ENCODE data around the gene ZNF827.

ZNF827 gene

DNA sequence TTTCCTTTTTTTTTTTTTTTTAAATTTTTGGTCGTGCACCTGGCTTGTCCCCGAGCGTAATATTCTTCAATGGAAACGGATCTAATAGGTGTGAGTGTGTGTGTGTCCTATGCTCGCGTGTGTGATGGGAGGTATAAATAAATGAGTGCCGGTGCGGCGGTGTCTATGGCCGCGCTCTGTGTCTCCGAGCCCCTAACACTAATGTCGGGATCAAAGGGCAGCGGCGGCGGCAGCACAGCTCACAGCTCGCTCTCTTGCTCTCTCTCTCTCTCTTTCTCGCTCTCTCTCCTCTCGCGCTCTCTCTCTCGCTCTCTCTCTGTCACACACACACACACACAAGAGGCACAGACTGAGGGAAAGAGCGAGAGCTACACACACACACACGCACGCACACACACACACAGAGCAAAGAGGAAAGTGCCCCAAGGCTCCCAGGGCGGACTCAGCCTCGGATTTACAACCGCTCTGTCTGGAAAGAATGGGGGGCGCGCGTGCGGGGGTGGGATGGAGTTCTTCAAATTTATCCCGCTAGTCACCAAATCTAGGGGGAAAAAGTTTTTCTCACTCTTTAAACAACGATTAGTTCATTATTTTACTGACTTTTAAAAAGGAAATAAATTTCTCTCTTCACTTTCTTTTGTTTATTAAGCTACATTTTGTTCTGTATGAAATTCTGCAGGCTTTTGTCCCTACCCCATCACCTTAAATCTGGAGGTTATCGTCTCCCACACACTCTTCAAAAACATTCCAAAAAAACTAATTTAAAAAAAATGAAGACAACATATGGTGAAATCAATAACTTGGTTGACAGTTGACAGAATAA is at the start of gene ZNF827:
TSS of gene ZNF827 (minus strand) at position 206 of the 823 bp plus-strand sequence. CDS start 416 bp downstream, outside the sequence.
- peak; percentile 66 for DNase-seq

DNA sequence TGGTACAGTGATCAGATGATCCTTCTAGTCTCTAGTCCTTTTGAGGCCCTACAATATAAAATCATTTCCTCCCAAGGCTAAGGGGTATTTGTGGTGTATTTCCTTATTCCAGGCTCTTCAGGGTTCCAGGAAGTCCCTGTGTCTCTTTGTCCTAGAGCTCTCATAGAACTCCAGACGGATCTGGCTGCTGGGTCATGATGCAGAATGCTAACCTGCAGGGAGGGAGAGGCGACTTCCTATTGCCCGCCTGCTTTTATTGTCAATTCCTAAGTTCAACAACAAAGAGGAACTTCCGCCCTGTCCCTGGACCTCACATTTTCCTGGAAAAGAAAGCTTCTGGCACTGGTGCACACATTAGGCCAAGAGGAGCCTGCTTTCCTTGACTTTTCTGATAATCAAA is 45.9 kb upstream of the ZNF827 start:
- DNase-seq: no peak

DNA sequence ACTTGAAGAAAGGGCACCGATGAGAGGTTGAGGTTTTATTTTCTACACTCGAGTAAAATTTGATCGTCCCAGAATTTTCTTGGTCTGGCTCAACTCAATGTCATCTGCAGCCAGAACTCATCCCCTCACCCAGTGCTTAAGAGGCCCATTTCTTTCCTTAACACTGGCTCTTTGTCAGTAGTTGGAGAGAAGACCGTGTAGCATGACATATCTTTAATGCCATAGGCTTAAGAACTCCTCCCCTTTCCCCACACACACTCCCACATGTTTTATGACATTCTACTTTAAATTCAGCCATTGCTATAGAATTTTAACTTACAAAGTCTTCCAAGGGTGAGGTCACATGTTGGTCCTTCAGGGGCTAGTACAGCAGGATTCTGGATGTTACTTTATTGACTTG is 44.2 kb upstream of the ZNF827 start:
- DNase-seq: no peak

- DNase-seq: no peak
Measured at GRCh38 chr4:145979160-145979559, 40.5 kb upstream of the ZNF827 start.

- no peak for DNase-seq
Measured at GRCh38 chr4:145976680-145977079, 38.1 kb upstream of the ZNF827 start.

GRCh38 chr4:145960012-145960411 is 21.4 kb upstream of the ZNF827 start:
- DNase-seq: no peak

- no peak for DNase-seq
Measured at GRCh38 chr4:145957302-145957701, 18.7 kb upstream of the ZNF827 start.

DNA sequence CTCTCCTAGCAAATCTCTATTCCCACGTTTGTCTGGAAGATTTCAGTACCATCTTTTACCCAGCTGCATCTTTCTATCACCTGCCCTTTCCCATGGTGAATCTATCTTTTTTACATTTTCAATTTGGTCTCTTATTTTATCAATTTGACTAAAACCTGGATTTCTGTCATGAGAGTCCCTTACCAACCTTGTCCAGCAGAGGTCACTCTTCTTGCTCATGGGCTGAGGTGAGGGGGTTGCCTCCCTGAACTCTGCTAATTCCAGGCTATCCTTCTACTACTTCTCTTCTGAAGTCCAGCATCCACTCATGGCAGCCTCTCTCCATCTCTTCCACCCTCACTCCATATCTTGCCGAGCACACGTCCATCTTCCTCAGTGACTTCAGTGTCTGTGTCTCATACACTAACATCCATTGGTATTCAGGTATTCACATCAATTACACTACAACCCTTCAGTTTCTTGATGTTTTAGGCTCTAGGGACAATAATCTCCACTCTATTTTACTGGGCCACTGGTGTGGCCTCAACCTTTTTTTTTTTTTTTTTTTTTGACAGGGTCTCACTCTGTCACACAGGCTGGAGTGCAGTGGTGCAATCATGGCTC is 17.8 kb upstream of the ZNF827 start:
- DNase-seq: peak; percentile 45

GRCh38 chr4:145954924-145955339 is 16.3 kb upstream of the ZNF827 start:
- DNase-seq: no peak

- no peak for DNase-seq
Measured at GRCh38 chr4:145951931-145952330, 13.3 kb upstream of the ZNF827 start.

DNA sequence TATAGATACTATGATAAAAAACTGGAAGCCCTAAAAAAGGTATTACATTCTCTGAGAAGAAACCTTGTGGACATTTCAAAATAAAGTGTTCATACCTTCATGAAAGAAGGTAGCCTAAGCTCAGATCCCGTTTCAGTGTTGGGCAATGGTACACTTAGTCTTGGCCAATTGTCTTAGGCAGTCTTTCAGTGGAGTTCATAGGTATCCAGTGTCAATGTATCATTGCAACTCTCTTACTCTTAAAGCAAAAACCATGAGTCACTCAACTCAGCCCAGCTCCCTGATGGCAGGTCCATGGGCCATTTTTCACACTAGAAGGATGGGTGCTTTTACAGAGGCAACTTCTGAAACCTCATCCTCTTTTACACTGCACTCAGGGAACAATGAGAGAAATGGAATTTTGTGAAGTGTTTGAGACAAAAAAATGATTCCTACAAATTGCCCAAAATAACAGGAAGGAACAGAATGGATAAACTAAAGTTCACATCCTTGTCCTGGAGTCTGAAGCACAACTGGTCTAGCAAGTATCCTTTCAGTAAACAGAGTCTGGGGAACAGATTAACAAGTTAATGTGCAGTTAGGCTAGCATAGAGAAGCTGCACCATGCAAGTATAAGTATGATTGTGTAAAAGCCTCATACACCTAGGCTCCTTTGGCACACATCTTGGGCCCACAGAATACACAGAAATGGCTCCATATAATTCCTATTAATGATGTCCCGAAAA is 7.0 kb upstream of the ZNF827 start:
- no peak for DNase-seq

DNA sequence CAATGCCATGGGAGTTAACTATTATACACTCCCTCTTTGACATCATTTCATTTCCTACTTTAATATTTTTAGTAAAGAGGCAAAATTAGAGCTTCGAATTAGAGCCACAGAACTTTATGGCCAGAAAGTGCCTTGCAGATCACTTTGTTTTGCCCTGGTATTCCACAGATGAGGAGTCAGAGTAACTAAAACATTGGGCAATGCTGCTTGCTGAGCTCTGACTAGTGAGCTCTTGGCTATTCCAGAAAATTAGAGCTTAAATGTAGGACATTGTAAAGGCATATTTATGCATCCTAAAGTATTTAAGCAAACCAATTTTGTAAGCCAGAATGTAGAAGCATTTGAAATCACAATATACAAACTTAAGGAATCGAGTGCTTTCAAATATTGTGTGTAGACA is 6.3 kb upstream of the ZNF827 start:
- no peak for DNase-seq

DNA sequence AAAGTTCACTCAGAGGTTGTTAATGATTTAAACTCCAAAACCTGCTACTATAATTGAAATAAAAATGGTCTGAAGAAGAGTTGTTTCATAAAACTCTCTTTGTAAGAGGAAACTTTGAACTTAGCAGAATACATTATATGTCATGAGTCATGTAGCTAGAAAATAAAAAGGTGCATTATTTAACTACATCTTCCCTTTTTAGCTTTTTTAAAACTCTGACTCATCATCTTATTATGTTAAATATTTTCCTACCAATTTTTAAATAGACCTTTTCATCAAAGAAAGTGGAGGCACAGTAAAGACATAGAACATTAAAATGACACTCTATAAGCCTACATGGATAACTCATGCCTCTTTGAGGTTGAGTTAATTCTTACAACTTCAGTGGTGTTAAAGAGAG is 1.2 kb upstream of the ZNF827 start:
- no peak for DNase-seq

DNA sequence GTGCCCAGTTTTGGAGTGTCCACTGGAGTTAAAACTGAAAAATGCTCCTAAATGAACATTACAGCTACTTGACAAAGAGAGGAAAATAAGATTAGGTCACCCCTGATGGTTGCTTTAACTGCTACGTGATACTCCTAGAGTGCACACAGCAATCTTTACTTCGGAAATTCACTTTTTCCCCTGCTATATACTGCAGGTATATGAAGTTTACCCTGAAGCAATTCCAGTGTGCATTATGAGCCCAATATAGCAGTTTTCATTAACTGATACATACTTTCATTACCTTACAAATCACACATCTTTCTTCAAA is 773 bp upstream of the ZNF827 start:
- DNase-seq: no peak

GRCh38 chr4:145937971-145938611 is 532 bp downstream of the ZNF827 start:
- peak; percentile 53 for DNase-seq

DNA sequence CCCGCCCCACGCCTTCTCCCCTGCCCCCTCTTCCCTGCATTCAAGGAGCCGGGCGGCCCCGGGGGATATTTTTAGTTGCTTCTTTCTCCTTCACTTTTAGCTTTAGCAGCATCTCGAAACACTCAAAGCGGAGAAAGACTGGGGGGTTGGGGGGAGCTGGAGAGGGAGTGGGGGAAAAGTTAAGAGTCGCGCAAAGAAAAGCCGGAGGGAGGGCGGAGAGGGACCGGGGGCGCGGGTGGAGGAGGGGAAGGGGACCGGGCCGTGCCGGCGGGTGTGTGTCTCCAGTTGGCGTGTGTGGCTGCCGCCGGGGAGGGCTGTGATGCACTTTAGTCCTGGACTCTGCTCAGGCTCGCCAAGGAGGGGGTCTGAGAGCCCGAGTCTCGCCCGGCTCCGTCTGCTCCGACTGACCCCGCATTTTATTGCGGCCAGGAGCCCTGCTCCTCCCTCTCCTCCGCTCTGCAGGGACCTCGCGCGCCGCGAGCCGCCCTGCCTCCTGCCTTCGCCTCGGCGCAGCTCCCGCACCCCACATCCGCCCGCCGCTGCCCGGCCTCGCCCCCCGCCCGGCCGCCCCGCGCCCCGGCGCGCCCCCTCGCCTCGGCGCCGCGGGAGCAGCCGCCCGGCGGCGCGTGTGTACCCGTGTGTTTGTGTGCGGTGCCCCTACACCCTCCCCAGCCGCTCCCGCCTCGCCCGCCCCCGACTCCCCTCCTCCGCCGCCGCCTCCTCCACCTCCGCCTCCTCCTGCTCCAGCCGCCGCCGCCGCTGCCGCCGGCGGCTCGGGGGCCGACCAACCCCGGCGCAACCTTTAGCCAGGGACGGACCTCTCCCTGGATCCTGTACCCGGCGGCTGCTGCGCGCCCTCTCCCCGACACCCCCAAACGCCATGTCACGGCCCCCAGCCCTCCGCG is 1.4 kb downstream of the ZNF827 start:
- peak; percentile 69 for DNase-seq

DNA sequence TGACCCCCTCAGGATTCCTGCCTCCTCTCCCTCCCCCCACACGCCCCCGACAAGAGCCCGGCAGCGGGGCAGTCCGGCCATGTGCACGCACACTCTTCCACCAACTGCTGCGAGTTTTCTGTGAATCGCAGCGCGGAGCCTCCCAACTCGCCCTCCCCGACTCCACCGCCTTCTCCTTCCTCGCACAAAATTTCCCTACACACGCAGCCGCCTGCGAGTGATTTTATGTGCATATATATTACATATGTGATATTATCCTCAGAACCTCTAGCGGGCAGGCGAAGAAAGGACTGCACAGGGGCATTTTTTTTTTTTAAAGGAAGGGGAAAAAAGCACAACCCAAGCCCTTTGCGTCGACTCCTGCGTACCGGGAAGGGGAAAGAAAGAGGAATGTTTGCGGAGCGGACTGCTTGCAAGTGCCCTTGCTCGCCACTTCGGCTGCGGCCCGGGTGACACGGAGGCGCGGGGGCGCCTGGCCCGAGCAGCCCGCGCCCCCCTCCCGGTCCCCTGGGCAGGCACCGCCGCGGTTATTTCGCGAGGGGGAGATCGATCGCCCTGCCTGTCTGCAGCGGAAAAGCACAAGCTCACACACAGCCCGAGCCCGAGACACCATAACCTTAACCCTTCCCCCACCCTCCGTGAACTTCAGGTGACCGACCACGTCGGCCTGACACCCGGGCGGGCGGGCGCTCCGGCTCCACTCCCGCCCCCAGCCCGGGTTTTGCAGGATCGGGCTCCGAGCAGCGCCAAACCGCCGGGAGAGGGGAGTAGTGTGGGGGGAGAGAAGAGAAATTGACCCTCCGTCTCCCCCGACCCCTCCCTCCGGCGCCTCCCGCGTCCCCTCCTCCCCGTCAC is 2.3 kb downstream of the ZNF827 start:
- DNase-seq: peak; percentile 72

- peak; percentile 28 for DNase-seq
Measured at GRCh38 chr4:145935253-145936141, 3.1 kb downstream of the ZNF827 start.

- DNase-seq: no peak
Measured at GRCh38 chr4:145934434-145935047, 4.1 kb downstream of the ZNF827 start.

DNA sequence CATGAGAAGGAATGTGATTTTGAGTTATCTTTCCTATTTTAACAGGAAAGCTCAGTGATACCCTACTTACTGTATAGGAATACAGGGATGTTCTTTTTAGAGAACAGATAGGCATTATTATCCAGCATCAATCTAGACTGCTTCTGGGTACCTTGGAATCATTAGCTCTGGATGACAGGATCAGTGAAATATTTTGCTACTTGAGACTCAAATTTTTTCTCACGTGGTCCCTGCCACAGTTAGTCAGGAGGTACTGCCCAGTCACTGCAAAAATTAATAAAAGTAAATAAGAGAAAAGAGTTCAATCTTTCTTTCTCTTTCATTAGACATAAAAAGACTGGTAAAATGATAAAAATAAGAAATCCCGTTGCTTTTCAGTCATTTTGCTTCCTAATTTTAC is 5.5 kb downstream of the ZNF827 start:
- no peak for DNase-seq

Measured in NCI-H146 (cell line).